ENCODE results near the gene AKAP12. TPM values are rescaled to one million over a fixed set of nuclear protein-coding genes. Genes with fewer than 3 reads are reported as not detected.
"Not testable (repeated sequence)": the region's sequence is repeated elsewhere in the genome, so short reads cannot be mapped to it uniquely, and the experiment has no call there.

The AKAP12 gene
- total RNA-seq, 3 donors from 2014 or later, result 40.7 to 368 (median 127) TPM

- no peaks in the 10 kb centered on the region for H3K4me1 ChIP-seq
- TF ChIP-seq POLR2AphosphoS5 (IDR thresholded peaks at IDR 0.05) (no peak), POLR2A (IDR thresholded peaks at IDR 0.05) (no peak)
- TF ChIP-seq, protein P1, sequence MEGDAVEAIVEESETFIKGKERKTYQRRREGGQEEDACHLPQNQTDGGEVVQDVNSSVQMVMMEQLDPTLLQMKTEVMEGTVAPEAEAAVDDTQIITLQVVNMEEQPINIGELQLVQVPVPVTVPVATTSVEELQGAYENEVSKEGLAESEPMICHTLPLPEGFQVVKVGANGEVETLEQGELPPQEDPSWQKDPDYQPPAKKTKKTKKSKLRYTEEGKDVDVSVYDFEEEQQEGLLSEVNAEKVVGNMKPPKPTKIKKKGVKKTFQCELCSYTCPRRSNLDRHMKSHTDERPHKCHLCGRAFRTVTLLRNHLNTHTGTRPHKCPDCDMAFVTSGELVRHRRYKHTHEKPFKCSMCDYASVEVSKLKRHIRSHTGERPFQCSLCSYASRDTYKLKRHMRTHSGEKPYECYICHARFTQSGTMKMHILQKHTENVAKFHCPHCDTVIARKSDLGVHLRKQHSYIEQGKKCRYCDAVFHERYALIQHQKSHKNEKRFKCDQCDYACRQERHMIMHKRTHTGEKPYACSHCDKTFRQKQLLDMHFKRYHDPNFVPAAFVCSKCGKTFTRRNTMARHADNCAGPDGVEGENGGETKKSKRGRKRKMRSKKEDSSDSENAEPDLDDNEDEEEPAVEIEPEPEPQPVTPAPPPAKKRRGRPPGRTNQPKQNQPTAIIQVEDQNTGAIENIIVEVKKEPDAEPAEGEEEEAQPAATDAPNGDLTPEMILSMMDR (IDR thresholded peaks at IDR 0.05), result no peak
- DNase-seq (ENCODE audit: low spot score in 2 of 2), result no peak
Measured at GRCh38 chr6:151351146-151351700, 111.5 kb downstream of the AKAP12 start.

GRCh38 chr6:151351731-151352130 lies 112.0 kb downstream of the AKAP12 start:
- H3K36me3 ChIP-seq, result no peaks in the 10 kb centered on the region
- DNase-seq (ENCODE audit: low spot score in 2 of 2), result no peak
- no peaks in the 10 kb centered on the region for H3K4me1 ChIP-seq
- no peaks in the 10 kb centered on the region for H3K9me3 ChIP-seq
- no peak overlapping the region for H3K27ac ChIP-seq
- H3K4me3 ChIP-seq, result no peak overlapping the region
- intact Hi-C loops (cut with DNase I; ENCODE audit: low total_unique reads), result no loop called here
- TF ChIP-seq POLR2AphosphoS5 (IDR thresholded peaks at IDR 0.05), result no peak
- TF ChIP-seq POLR2A (IDR thresholded peaks at IDR 0.05), result no peak
- TF ChIP-seq, protein P1 (IDR thresholded peaks at IDR 0.05), result no peak
- H3K27me3 ChIP-seq, result no peaks in the 10 kb centered on the region

More at GRCh38 chr6:151351146-151351700, 111.5 kb downstream of the AKAP12 start:
- no peak overlapping the region for H3K4me3 ChIP-seq
- no peak overlapping the region for H3K27ac ChIP-seq
- H3K9me3 ChIP-seq, result no peaks in the 10 kb centered on the region
- H3K27me3 ChIP-seq, result no peaks in the 10 kb centered on the region
- no peaks in the 10 kb centered on the region for H3K36me3 ChIP-seq
- intact Hi-C loops (cut with DNase I; ENCODE audit: low total_unique reads), result no loop called here

GRCh38 chr6:151352410-151353396 lies 112.9 kb downstream of the AKAP12 start:
- Histone ChIP-seq H3K36me3 (no peaks in the 10 kb centered on the region), H3K9me3 (no peaks in the 10 kb centered on the region), H3K4me3 (no peak overlapping the region), H3K27ac (no peak overlapping the region), H3K27me3 (no peaks in the 10 kb centered on the region), H3K4me1 (no peaks in the 10 kb centered on the region)
- intact Hi-C loops (cut with DNase I; ENCODE audit: low total_unique reads), result no loop called here
- no peak for DNase-seq (ENCODE audit: low spot score in 2 of 2)
- TF ChIP-seq POLR2AphosphoS5 (IDR thresholded peaks at IDR 0.05) (no peak), POLR2A (IDR thresholded peaks at IDR 0.05) (no peak)
- TF ChIP-seq, protein P1 (IDR thresholded peaks at IDR 0.05), result no peak

DNA sequence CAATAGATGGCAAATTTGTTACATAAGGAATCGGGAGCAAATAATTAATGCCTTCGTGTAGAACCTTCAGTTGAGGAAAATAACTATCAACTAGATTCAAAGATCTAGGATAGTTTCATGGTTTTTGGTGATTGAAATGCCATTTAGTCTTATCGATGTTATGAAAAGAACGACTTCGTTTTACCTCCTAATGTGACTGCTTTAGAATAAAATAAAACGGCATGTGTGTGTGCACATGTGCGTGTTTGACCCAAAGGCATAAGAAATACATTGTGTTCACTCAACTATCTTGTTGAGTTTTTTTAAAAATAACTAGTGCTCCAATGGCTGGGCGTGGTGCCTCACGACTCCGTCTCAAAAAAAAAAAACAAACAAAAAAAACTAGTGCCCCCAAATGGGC lies 114.0 kb downstream of the AKAP12 start:
- no peaks in the 10 kb centered on the region for H3K4me1 ChIP-seq
- TF ChIP-seq POLR2A (IDR thresholded peaks at IDR 0.05), result no peak
- TF ChIP-seq POLR2AphosphoS5 (IDR thresholded peaks at IDR 0.05), result no peak
- TF ChIP-seq, protein P1 (IDR thresholded peaks at IDR 0.05), result no peak
- intact Hi-C loops (cut with DNase I; ENCODE audit: low total_unique reads), result no loop called here
- H3K36me3 ChIP-seq, result no peaks in the 10 kb centered on the region
- H3K27me3 ChIP-seq, result no peaks in the 10 kb centered on the region
- no peak for DNase-seq (ENCODE audit: low spot score in 2 of 2)
- H3K4me3 ChIP-seq, result no peak overlapping the region
- no peak overlapping the region for H3K27ac ChIP-seq
- H3K9me3 ChIP-seq, result no peaks in the 10 kb centered on the region

- H3K36me3 ChIP-seq; H3K9me3 ChIP-seq; H3K27ac ChIP-seq; H3K4me3 ChIP-seq; intact Hi-C loops (cut with DNase I; ENCODE audit: low total_unique reads); H3K4me1 ChIP-seq; H3K27me3 ChIP-seq; DNase-seq (ENCODE audit: low spot score in 2 of 2): not testable (repeated sequence)
Measured at GRCh38 chr6:151356983-151357382, 117.2 kb downstream of the AKAP12 start.
